GM23248 (cell line): ENCODE results near the gene HBQ1. TPM values are rescaled to one million over a fixed set of nuclear protein-coding genes. Genes with fewer than 3 reads are reported as not detected.

ENCODE experiments used
- DNase-seq: peaks from one replicate; pipeline ENCODE4 v3.0.0-alpha.2; 2015
- H2AFZ ChIP-seq: fragments of 200-600 bp; sonication (generic); 2 replicates; pipeline ENCODE4 v1.6.1; 2016; ENCODE audit warnings: antibody characterized with exemption
- H3F3A ChIP-seq: fragments of 200-600 bp; sonication (generic); 2 replicates; pipeline ENCODE4 v1.6.1; 2016; ENCODE audit warnings: mild to moderate bottlenecking, antibody characterized with exemption, mixed run types; ENCODE audit not compliant: insufficient read depth
- H3K27ac ChIP-seq: fragments of 200-600 bp; sonication (generic); 2 replicates; pipeline ENCODE4 v1.5.1; 2016; ENCODE audit warnings: mild to moderate bottlenecking
- H3K27me3 ChIP-seq: fragments of 200-600 bp; sonication (generic); replicated peaks from 2 replicates; pipeline ENCODE4 v1.6.1; 2016; ENCODE audit warnings: mild to moderate bottlenecking; ENCODE audit not compliant: insufficient read depth
- H3K36me3 ChIP-seq: fragments of 200-600 bp; sonication (generic); 2 replicates; pipeline ENCODE4 v1.6.1; 2016; ENCODE audit warnings: low read depth, mild to moderate bottlenecking
- H3K4me1 ChIP-seq: fragments of 200-600 bp; sonication (generic); 2 replicates; pipeline ENCODE4 v1.6.1; 2016; ENCODE audit warnings: mild to moderate bottlenecking; ENCODE audit not compliant: insufficient read depth
- H3K4me2 ChIP-seq: fragments of 200-600 bp; sonication (generic); one replicate; pipeline ENCODE4 v1.6.1; 2016; ENCODE audit warnings: mild to moderate bottlenecking; ENCODE audit not compliant: unreplicated experiment
- H3K4me3 ChIP-seq: fragments of 200-600 bp; sonication (generic); 2 replicates; pipeline ENCODE4 v1.5.1; 2016; ENCODE audit warnings: mild to moderate bottlenecking
- H3K79me2 ChIP-seq: fragments of 200-600 bp; sonication (generic); 2 replicates; pipeline ENCODE4 v1.6.1; 2016; ENCODE audit warnings: mild to moderate bottlenecking; ENCODE audit not compliant: insufficient read depth
- H3K9ac ChIP-seq: fragments of 200-600 bp; sonication (generic); 2 replicates; pipeline ENCODE4 v1.6.1; 2016; ENCODE audit warnings: mild to moderate bottlenecking
- H3K9me2 ChIP-seq: fragments of 200-600 bp; sonication (generic); 2 replicates; pipeline ENCODE4 v1.6.1; 2016; ENCODE audit warnings: mixed run types, mild to moderate bottlenecking, moderate library complexity; ENCODE audit not compliant: insufficient read depth
- H3K9me3 ChIP-seq: fragments of 200-600 bp; sonication (generic); one replicate; pipeline ENCODE4 v1.6.1; 2017; ENCODE audit warnings: low read depth
- H4K20me1 ChIP-seq: fragments of 200-600 bp; sonication (generic); 2 replicates; pipeline ENCODE4 v1.6.0; 2016; ENCODE audit not compliant: insufficient read depth
- EZH2 ChIP-seq: fragments of 200-600 bp; sonication (generic); IDR thresholded peaks from 2 replicates; pipeline ENCODE4 v1.6.1; 2018; ENCODE audit warnings: antibody characterized with exemption, mild to moderate bottlenecking; ENCODE audit not compliant: insufficient read depth, poor library complexity, severe bottlenecking
- EZH2phosphoT487 ChIP-seq: fragments of 200-600 bp; sonication (generic); IDR thresholded peaks from 2 replicates; pipeline ENCODE4 v1.6.1; 2018; ENCODE audit warnings: antibody characterized with exemption, moderate library complexity, mild to moderate bottlenecking, low read depth; ENCODE audit not compliant: insufficient read depth
- WGBS, 2 experiments: methylation state at CpG; one replicate each; pipeline ENCODE4 v1.1.6; 2015 to 2017; ENCODE audit warnings: low lambda C conversion rate in 2 of 2, low coverage in 1 of 2; ENCODE audit errors: missing lambda C conversion rate in 2 of 2; 5-methylcytosine and 5-hydroxymethylcytosine counted together
- in situ Hi-C: fragments of 300-500 bp; cut with MboI; formaldehyde crosslinking; loops from 2 replicates; pipeline ENCODE4 v1.15.0; 2020
- polyA plus RNA-seq: library from polyadenylated mRNA; unstranded; fragments of >200 nt; fragmentation: Nextera tagmentation; extraction: Ambion mirVana; gene quantifications from 2 replicates; pipeline ENCODE4 v1.2.1, GENCODE V29; 2016
- total RNA-seq: library from RNA; depleted of rRNA; stranded (reverse); fragments of >200 nt; shearing (Covaris generic); gene quantifications from 2 replicates; pipeline ENCODE4 v1.2.3, GENCODE V29; 2014

The HBQ1 gene
- total and polyA plus RNA-seq, 2 experiments from 2014 or later = not detected

GRCh38 chr16:138049-138417 lies 42.2 kb upstream of the HBQ1 start:
- Histone ChIP-seq H2AFZ (peak overlapping the region; percentile 94), H3K9ac (peak overlapping the region; percentile 95), H3K4me1 (0 out of 2 replicates have a peak, but pooled peaks cover 5% of the 10 kb centered on the region), H3K4me2 (peak overlapping the region; percentile 93), H3F3A (no peaks in the 10 kb centered on the region), H3K27ac (peak overlapping the region; percentile 53), H3K79me2 (peaks cover 49% of the 10 kb centered on the region), H3K27me3 (no peaks in the 10 kb centered on the region), H3K36me3 (no peaks in the 10 kb centered on the region), H4K20me1 (peaks cover 7% of the 10 kb centered on the region; the same call in 1 of the 2 replicates), H3K9me2 (no peaks in the 10 kb centered on the region), H3K4me3 (peak overlapping the region; percentile 97), H3K9me3 (no peaks in the 10 kb centered on the region)
- no peak for TF ChIP-seq EZH2
- no peak for TF ChIP-seq EZH2phosphoT487
- WGBS, 2 experiments = 0 to 3% methylated on average over 13 to 28 of the region's 30 CpGs
- in situ Hi-C loops = no loop called here
- peak; percentile 51 for DNase-seq

GRCh38 chr16:140175-140857 lies 39.9 kb upstream of the HBQ1 start:
- no peak for DNase-seq
- Histone ChIP-seq H3K27ac (no peak overlapping the region), H3K27me3 (no peaks in the 10 kb centered on the region), H3K9ac (no peak overlapping the region), H3K36me3 (no peaks in the 10 kb centered on the region), H3K79me2 (peaks cover 28% of the 10 kb centered on the region), H3K4me1 (0 out of 2 replicates have a peak, but pooled peaks cover 5% of the 10 kb centered on the region), H3K4me3 (no peak overlapping the region), H3K4me2 (no peak overlapping the region), H3F3A (no peaks in the 10 kb centered on the region), H4K20me1 (no peaks in the 10 kb centered on the region), H2AFZ (no peak overlapping the region), H3K9me2 (no peaks in the 10 kb centered on the region), H3K9me3 (no peaks in the 10 kb centered on the region)
- in situ Hi-C loops = no loop called here
- 52 to 57% methylated on average over 10 of the region's 10 CpGs for WGBS, 2 experiments
- TF ChIP-seq EZH2phosphoT487 = no peak
- TF ChIP-seq EZH2 = no peak

- H3K27ac ChIP-seq = no peak overlapping the region
- H3K4me3 ChIP-seq = no peak overlapping the region
- no peak overlapping the region for H3K9ac ChIP-seq
- TF ChIP-seq EZH2phosphoT487 (no peak), EZH2 (no peak)
- no peak overlapping the region for H2AFZ ChIP-seq
- WGBS, 2 experiments = 83 to 88% methylated on average over 12 of the region's 12 CpGs
- in situ Hi-C loops = no loop called here
- H3K4me2 ChIP-seq = no peak overlapping the region
- H4K20me1 ChIP-seq = no peaks in the 10 kb centered on the region
- no peak for DNase-seq
- H3K79me2 ChIP-seq = peaks cover 7% of the 10 kb centered on the region
- no peaks in the 10 kb centered on the region for H3K27me3 ChIP-seq
- no peaks in the 10 kb centered on the region for H3F3A ChIP-seq
- 0 out of 2 replicates have a peak, but pooled peaks cover under 1% of the 10 kb centered on the region for H3K4me1 ChIP-seq
- no peaks in the 10 kb centered on the region for H3K36me3 ChIP-seq
- no peaks in the 10 kb centered on the region for H3K9me3 ChIP-seq
- H3K9me2 ChIP-seq = no peaks in the 10 kb centered on the region
These were observed 37.8 kb upstream of the HBQ1 start for GRCh38 chr16:142405-142967.

GRCh38 chr16:143047-143446 lies 37.2 kb upstream of the HBQ1 start:
- H3K9me2 ChIP-seq = no peaks in the 10 kb centered on the region
- H3K36me3 ChIP-seq = no peaks in the 10 kb centered on the region
- H2AFZ ChIP-seq = no peak overlapping the region
- no peaks in the 10 kb centered on the region for H4K20me1 ChIP-seq
- no peaks in the 10 kb centered on the region for H3K4me1 ChIP-seq
- 72 to 73% methylated on average over 6 of the region's 6 CpGs for WGBS, 2 experiments
- H3K9ac ChIP-seq = no peak overlapping the region
- no peaks in the 10 kb centered on the region for H3F3A ChIP-seq
- H3K9me3 ChIP-seq = no peaks in the 10 kb centered on the region
- no peak for TF ChIP-seq EZH2
- TF ChIP-seq EZH2phosphoT487 = no peak
- H3K4me2 ChIP-seq = no peak overlapping the region
- H3K27ac ChIP-seq = no peak overlapping the region
- H3K27me3 ChIP-seq = no peaks in the 10 kb centered on the region
- peaks cover 1% of the 10 kb centered on the region for H3K79me2 ChIP-seq
- no peak overlapping the region for H3K4me3 ChIP-seq
- in situ Hi-C loops = no loop called here
- DNase-seq = no peak
